Fibroblast of lung (primary cell): Measurements from ENCODE around the gene PGLYRP1. TPM values are rescaled to one million over a fixed set of nuclear protein-coding genes. Genes with fewer than 3 reads are reported as not detected.

ENCODE experiments used
- DNase-seq, 2 donors: peaks; one replicate each; pipeline versions ENCODE4 v3.0.0 to v3.0.0-alpha.2; 2010; ENCODE audit warnings: low read depth in 2 of 2
- H2AFZ ChIP-seq: 2 replicates; pipeline ENCODE4 v1.5.1; 2012; ENCODE audit warnings: low read length, control low read depth, inconsistent platforms
- H3K27ac ChIP-seq: 2 replicates; pipeline ENCODE4 v1.5.1; 2011; ENCODE audit warnings: low read length, control low read depth; ENCODE audit not compliant: insufficient read depth
- H3K27me3 ChIP-seq: 2 replicates; pipeline ENCODE4 v1.5.1; 2011; ENCODE audit warnings: mild to moderate bottlenecking, low read length; ENCODE audit not compliant: control insufficient read depth, insufficient read depth
- H3K36me3 ChIP-seq: 2 replicates; pipeline ENCODE4 v1.5.1; 2011; ENCODE audit warnings: low read length; ENCODE audit not compliant: control insufficient read depth, insufficient read depth
- H3K4me1 ChIP-seq: 2 replicates; pipeline ENCODE4 v1.5.1; 2011; ENCODE audit warnings: low read length; ENCODE audit not compliant: control insufficient read depth, insufficient read depth; ENCODE audit errors: extremely low read depth
- H3K4me2 ChIP-seq: 2 replicates; pipeline ENCODE4 v1.5.1; 2011; ENCODE audit warnings: low read length, control low read depth; ENCODE audit not compliant: insufficient read depth; ENCODE audit errors: extremely low read depth
- H3K4me3 ChIP-seq, 4 experiments: fragments of 200-600 bp in 1 of 4; sonication (generic) in 1 of 4; replicated peaks in 1 of 4; 2 replicates each; pipeline ENCODE4 v1.5.1; 2011 to 2016; ENCODE audit warnings: low read length in 4 of 4, low read depth in 3 of 4, mild to moderate bottlenecking in 3 of 4, control low read depth in 2 of 4, inconsistent platforms in 1 of 4, mixed read lengths in 1 of 4; ENCODE audit not compliant: insufficient read depth in 1 of 4; ENCODE audit errors: control extremely low read depth in 1 of 4
- H3K79me2 ChIP-seq: 2 replicates; pipeline ENCODE4 v1.5.1; 2012; ENCODE audit warnings: mild to moderate bottlenecking, low read length, inconsistent platforms; ENCODE audit not compliant: control insufficient read depth, insufficient read depth
- H3K9ac ChIP-seq: 2 replicates; pipeline ENCODE4 v1.5.1; 2011; ENCODE audit warnings: mild to moderate bottlenecking, low read length, control low read depth; ENCODE audit not compliant: insufficient read depth
- H3K9me3 ChIP-seq: 2 replicates; pipeline ENCODE4 v1.5.1; 2012; ENCODE audit warnings: low read depth, low read length; ENCODE audit not compliant: control insufficient read depth, insufficient read depth
- H4K20me1 ChIP-seq: 2 replicates; pipeline ENCODE4 v1.5.1; 2011; ENCODE audit warnings: low read length; ENCODE audit not compliant: control insufficient read depth, insufficient read depth; ENCODE audit errors: extremely low read depth
- EZH2 ChIP-seq: IDR thresholded peaks from 2 replicates; pipeline ENCODE4 v1.5.1; 2012; ENCODE audit warnings: low read length, control low read depth, mild to moderate bottlenecking; ENCODE audit errors: missing control alignments
- polyA plus RNA-seq, 2 donors: library from polyadenylated mRNA; depleted of rRNA in 1 of 2; stranded (reverse) in 1 of 2; unstranded in 1 of 2; fragments of >200 nt; gene quantifications; 2 replicates each; pipeline ENCODE4 v1.2.1, GENCODE V29; 2011 to 2012; ENCODE audit warnings: missing spikeins in 1 of 2
- total RNA-seq: library from RNA; depleted of rRNA; stranded (reverse); fragments of >200 nt; gene quantifications from 2 replicates; pipeline ENCODE4 v1.2.1, GENCODE V29; 2014
- TF ChIP-seq, protein P1 (sequence below), 2 donors: IDR thresholded peaks in 1 of 2; conservative IDR thresholded peaks in 1 of 2; 1 replicate in 1 of 2; 2 replicates in 1 of 2; pipeline ENCODE4 v1.5.1; 2011 to 2012; ENCODE audit warnings: low read length in 2 of 2, control low read depth in 1 of 2, inconsistent platforms in 1 of 2, low read depth in 1 of 2, mild to moderate bottlenecking in 1 of 2

The PGLYRP1 gene
- total and polyA plus RNA-seq, 2 donors (not counting 1 experiment from before 2014, with no cell fraction given): not detected

DNA sequence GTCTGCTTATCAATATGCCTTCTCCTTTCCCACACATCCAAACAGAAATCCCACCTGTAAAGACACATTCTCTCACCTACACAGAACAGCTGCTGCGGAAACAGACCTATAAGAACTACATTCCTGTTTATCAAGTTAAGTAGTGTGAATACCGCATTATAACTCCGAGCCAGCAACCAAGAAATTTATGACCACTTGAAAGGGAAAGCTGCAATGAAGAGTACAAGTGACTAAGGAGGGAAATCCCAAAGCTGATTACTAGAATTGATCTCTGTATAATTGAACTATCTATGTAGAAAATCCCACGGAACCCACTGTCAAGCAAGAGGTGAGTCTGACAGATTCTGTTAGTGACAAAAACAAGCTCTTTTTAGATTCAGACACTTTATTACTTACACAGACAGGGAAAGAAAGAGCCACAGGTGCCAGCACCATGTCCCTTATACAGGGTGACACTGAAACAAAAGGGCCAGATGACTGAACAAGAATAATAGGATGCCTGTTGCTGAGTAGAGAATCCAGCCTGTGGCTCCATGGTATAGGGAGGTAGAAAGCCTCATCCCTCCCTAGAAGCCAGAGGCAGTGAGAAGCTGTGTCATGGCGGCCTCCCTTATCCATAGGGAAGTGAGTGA lies 19.5 kb upstream of the PGLYRP1 start:
- H3K4me3 ChIP-seq: no peak overlapping the region
- H3K27me3 ChIP-seq: peaks cover 9% of the 10 kb centered on the region
- no peak for DNase-seq
- H3K4me2 ChIP-seq: no peak overlapping the region
- H3K27ac ChIP-seq: no peak overlapping the region
- no peaks in the 10 kb centered on the region for H3K4me1 ChIP-seq
- H4K20me1 ChIP-seq: no peaks in the 10 kb centered on the region
- no peak overlapping the region for H3K9ac ChIP-seq
- H3K9me3 ChIP-seq: no peaks in the 10 kb centered on the region
- H3K79me2 ChIP-seq: no peaks in the 10 kb centered on the region
- H3K36me3 ChIP-seq: no peaks in the 10 kb centered on the region
- TF ChIP-seq, protein P1, sequence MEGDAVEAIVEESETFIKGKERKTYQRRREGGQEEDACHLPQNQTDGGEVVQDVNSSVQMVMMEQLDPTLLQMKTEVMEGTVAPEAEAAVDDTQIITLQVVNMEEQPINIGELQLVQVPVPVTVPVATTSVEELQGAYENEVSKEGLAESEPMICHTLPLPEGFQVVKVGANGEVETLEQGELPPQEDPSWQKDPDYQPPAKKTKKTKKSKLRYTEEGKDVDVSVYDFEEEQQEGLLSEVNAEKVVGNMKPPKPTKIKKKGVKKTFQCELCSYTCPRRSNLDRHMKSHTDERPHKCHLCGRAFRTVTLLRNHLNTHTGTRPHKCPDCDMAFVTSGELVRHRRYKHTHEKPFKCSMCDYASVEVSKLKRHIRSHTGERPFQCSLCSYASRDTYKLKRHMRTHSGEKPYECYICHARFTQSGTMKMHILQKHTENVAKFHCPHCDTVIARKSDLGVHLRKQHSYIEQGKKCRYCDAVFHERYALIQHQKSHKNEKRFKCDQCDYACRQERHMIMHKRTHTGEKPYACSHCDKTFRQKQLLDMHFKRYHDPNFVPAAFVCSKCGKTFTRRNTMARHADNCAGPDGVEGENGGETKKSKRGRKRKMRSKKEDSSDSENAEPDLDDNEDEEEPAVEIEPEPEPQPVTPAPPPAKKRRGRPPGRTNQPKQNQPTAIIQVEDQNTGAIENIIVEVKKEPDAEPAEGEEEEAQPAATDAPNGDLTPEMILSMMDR (conservative IDR thresholded peaks at IDR 0.05 in 1 of 2, IDR thresholded peaks at IDR 0.05 in 1 of 2; ENCODE audit: low read depth in 1 of 2, low read length in 2 of 2): no peak
- TF ChIP-seq EZH2: no peak
- no peak overlapping the region for H2AFZ ChIP-seq

DNA sequence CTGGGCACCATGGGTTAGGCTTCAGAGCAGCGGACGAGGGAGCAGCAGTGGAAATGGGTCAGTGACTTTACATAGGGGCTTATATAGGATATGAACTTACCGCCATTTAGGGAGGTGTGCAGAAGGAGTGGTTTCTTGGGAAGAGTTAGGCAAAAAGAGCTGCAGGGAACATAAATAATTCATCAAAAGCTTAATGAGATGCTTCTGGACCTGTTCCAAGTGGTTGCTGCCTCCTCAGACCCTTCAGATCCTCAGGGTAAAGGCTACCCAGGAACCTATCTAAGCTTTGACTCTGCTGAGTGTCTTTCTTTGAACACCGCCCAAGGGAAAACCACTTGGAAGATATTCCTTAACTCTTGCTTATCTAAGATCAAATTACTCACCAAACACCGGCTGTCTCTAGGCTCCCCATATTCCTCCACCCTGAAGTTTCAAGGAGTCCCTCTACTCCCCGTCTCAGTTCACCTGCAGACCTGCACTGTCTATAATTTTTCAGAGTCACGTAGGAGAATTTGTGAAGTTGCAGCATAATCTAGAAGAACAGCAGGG lies 18.2 kb upstream of the PGLYRP1 start, which contains the start of gene IGFL4:
TSS of gene IGFL4 (minus strand) at position 51 of the 549 bp plus-strand sequence. CDS start at position 11, 40 bp downstream.
- no peak within 1 kb of the TSS for H3K4me3 ChIP-seq
- no peak within 1 kb of the TSS for H2AFZ ChIP-seq
- H3K9me3 ChIP-seq: no peaks in the 10 kb centered on the region
- peaks cover 9% of the 10 kb centered on the region for H3K27me3 ChIP-seq
- H3K79me2 ChIP-seq: no peaks in the 10 kb centered on the region
- no peaks in the 10 kb centered on the region for H3K36me3 ChIP-seq
- TF ChIP-seq, protein P1 (conservative IDR thresholded peaks at IDR 0.05 in 1 of 2, IDR thresholded peaks at IDR 0.05 in 1 of 2; ENCODE audit: low read depth in 1 of 2, low read length in 2 of 2): no peak
- no peak for TF ChIP-seq EZH2
- H3K9ac ChIP-seq: no peak within 1 kb of the TSS
- peak; percentile 14 to 41 for DNase-seq
- no peaks in the 10 kb centered on the region for H4K20me1 ChIP-seq
- H3K27ac ChIP-seq: no peak within 1 kb of the TSS
- no peak within 1 kb of the TSS for H3K4me2 ChIP-seq
- H3K4me1 ChIP-seq: no peaks in the 10 kb centered on the region

DNA sequence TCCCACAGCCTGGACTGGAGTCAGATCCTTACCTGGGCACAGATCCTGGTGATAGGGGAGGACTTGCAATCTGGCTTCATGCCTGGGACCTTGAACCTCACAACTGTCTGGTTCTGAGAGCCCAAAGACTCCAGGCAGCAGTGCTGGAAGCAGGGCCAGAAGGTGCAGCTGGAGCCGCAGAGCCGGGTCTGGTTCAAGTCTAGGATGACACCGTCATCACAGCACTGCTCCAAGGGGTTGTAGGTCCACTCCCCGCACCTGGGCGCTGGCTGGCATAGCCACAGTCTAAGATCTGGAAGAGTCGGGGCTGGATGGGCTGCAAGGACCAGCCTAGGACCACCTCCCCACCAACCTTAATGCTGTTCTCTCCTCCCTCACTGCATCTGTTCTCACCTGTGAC lies 17.3 kb upstream of the PGLYRP1 start:
- peaks cover 9% of the 10 kb centered on the region for H3K27me3 ChIP-seq

More for the DNA sequence above, 17.3 kb upstream of the PGLYRP1 start:
- Histone ChIP-seq H3K4me2 (no peak overlapping the region), H3K9ac (no peak overlapping the region), H3K36me3 (no peaks in the 10 kb centered on the region), H3K79me2 (no peaks in the 10 kb centered on the region), H3K9me3 (no peaks in the 10 kb centered on the region), H3K27ac (no peak overlapping the region), H4K20me1 (no peaks in the 10 kb centered on the region), H2AFZ (no peak overlapping the region), H3K4me3 (no peak overlapping the region), H3K4me1 (no peaks in the 10 kb centered on the region)
- no peak for DNase-seq
- TF ChIP-seq, protein P1 (conservative IDR thresholded peaks at IDR 0.05 in 1 of 2, IDR thresholded peaks at IDR 0.05 in 1 of 2; ENCODE audit: low read depth in 1 of 2, low read length in 2 of 2): no peak
- TF ChIP-seq EZH2: no peak
